ENCODE measurements around the gene NCAPD3. TPM values are rescaled to one million over a fixed set of nuclear protein-coding genes. Genes with fewer than 3 reads are reported as not detected.
A peak's percentile ranks its signal among the peaks of the same experiment; 100 is the strongest.
"Not testable (repeated sequence)": the region's sequence is repeated elsewhere in the genome, so short reads cannot be mapped to it uniquely, and the experiment has no call there.

NCAPD3 gene
- total RNA-seq, 1 donor: 17.0 TPM

GRCh38 chr11:134260983-134261382 lies 37.2 kb upstream of the NCAPD3 start:
- Histone ChIP-seq H3K27me3 (ENCODE audit: insufficient read depth, low read length) (no peaks in the 10 kb centered on the region), H3K4me3 (ENCODE audit: low read length) (no peak overlapping the region), H3K4me1 (ENCODE audit: insufficient read depth, low read length) (peaks cover 11% of the 10 kb centered on the region), H3K9me3 (ENCODE audit: low read depth, low read length) (no peaks in the 10 kb centered on the region)

- Histone ChIP-seq H3K4me3 (ENCODE audit: low read length) (no peak overlapping the region), H3K4me1 (ENCODE audit: insufficient read depth, low read length) (peaks cover 12% of the 10 kb centered on the region), H3K27me3 (ENCODE audit: insufficient read depth, low read length) (no peaks in the 10 kb centered on the region), H3K9me3 (ENCODE audit: low read depth, low read length) (no peaks in the 10 kb centered on the region)
Measured at GRCh38 chr11:134260503-134260902, 36.7 kb upstream of the NCAPD3 start.

GRCh38 chr11:134258577-134258976 lies 34.8 kb upstream of the NCAPD3 start:
- no peaks in the 10 kb centered on the region for H3K27me3 ChIP-seq (ENCODE audit: insufficient read depth, low read length)
- peaks cover 28% of the 10 kb centered on the region for H3K4me1 ChIP-seq (ENCODE audit: insufficient read depth, low read length)
- no peaks in the 10 kb centered on the region for H3K9me3 ChIP-seq (ENCODE audit: low read depth, low read length)
- no peak overlapping the region for H3K4me3 ChIP-seq (ENCODE audit: low read length)

- Histone ChIP-seq H3K27me3 (ENCODE audit: insufficient read depth, low read length) (no peaks in the 10 kb centered on the region), H3K9me3 (ENCODE audit: low read depth, low read length) (no peaks in the 10 kb centered on the region), H3K4me1 (ENCODE audit: insufficient read depth, low read length) (peaks cover 35% of the 10 kb centered on the region), H3K4me3 (ENCODE audit: low read length) (no peak overlapping the region)
Measured at GRCh38 chr11:134257101-134257500, 33.3 kb upstream of the NCAPD3 start.

GRCh38 chr11:134255184-134255561 lies 31.4 kb upstream of the NCAPD3 start:
- not testable (repeated sequence) for H3K27me3 ChIP-seq (ENCODE audit: insufficient read depth, low read length); H3K4me3 ChIP-seq (ENCODE audit: low read length)
- peaks cover 39% of the 10 kb centered on the region for H3K4me1 ChIP-seq (ENCODE audit: insufficient read depth, low read length)

GRCh38 chr11:134254433-134255183 lies 30.8 kb upstream of the NCAPD3 start:
- Histone ChIP-seq H3K4me3 (ENCODE audit: low read length) (peak overlapping the region; percentile 73), H3K4me1 (ENCODE audit: insufficient read depth, low read length) (peaks cover 40% of the 10 kb centered on the region), H3K9me3 (ENCODE audit: low read depth, low read length) (no peaks in the 10 kb centered on the region), H3K27me3 (ENCODE audit: insufficient read depth, low read length) (no peaks in the 10 kb centered on the region)

More at GRCh38 chr11:134255184-134255561, 31.4 kb upstream of the NCAPD3 start:
- H3K9me3 ChIP-seq (ENCODE audit: low read depth, low read length): not testable (repeated sequence)

GRCh38 chr11:134253188-134253993 lies 29.6 kb upstream of the NCAPD3 start, which contains the start of the genes ACAD8 and THYN1:
Gene ACAD8 (plus strand): TSS chr11:134253568. CDS start chr11:134253601, 33 bp downstream.
Gene THYN1 (minus strand): TSS chr11:134253352. CDS start chr11:134252882, 470 bp downstream.
- Histone ChIP-seq H3K4me3 (ENCODE audit: low read length) (peak within 1 kb of the TSS; percentile 73), H3K27me3 (ENCODE audit: insufficient read depth, low read length) (no peaks in the 10 kb centered on the region), H3K9me3 (ENCODE audit: low read depth, low read length) (no peaks in the 10 kb centered on the region), H3K4me1 (ENCODE audit: insufficient read depth, low read length) (peaks cover 40% of the 10 kb centered on the region)

GRCh38 chr11:134252346-134253187 lies 28.8 kb upstream of the NCAPD3 start:
- Histone ChIP-seq H3K4me1 (ENCODE audit: insufficient read depth, low read length) (peaks cover 40% of the 10 kb centered on the region), H3K4me3 (ENCODE audit: low read length) (peak overlapping the region; percentile 73), H3K27me3 (ENCODE audit: insufficient read depth, low read length) (no peaks in the 10 kb centered on the region), H3K9me3 (ENCODE audit: low read depth, low read length) (no peaks in the 10 kb centered on the region)

GRCh38 chr11:134250675-134251074 lies 26.9 kb upstream of the NCAPD3 start:
- H3K27me3 ChIP-seq (ENCODE audit: insufficient read depth, low read length): no peaks in the 10 kb centered on the region
- H3K4me1 ChIP-seq (ENCODE audit: insufficient read depth, low read length): peaks cover 40% of the 10 kb centered on the region
- no peaks in the 10 kb centered on the region for H3K9me3 ChIP-seq (ENCODE audit: low read depth, low read length)
- H3K4me3 ChIP-seq (ENCODE audit: low read length): no peak overlapping the region

GRCh38 chr11:134250246-134250645 lies 26.5 kb upstream of the NCAPD3 start:
- H3K4me3 ChIP-seq (ENCODE audit: low read length): no peak overlapping the region
- peaks cover 36% of the 10 kb centered on the region for H3K4me1 ChIP-seq (ENCODE audit: insufficient read depth, low read length)
- H3K9me3 ChIP-seq (ENCODE audit: low read depth, low read length): no peaks in the 10 kb centered on the region
- no peaks in the 10 kb centered on the region for H3K27me3 ChIP-seq (ENCODE audit: insufficient read depth, low read length)

- Histone ChIP-seq H3K4me1 (ENCODE audit: insufficient read depth, low read length) (peaks cover 26% of the 10 kb centered on the region), H3K9me3 (ENCODE audit: low read depth, low read length) (no peaks in the 10 kb centered on the region), H3K27me3 (ENCODE audit: insufficient read depth, low read length) (no peaks in the 10 kb centered on the region), H3K4me3 (ENCODE audit: low read length) (no peak overlapping the region)
Measured at GRCh38 chr11:134248910-134249480, 25.2 kb upstream of the NCAPD3 start.

GRCh38 chr11:134246678-134247077 lies 22.9 kb upstream of the NCAPD3 start:
- no peak overlapping the region for H3K4me3 ChIP-seq (ENCODE audit: low read length)
- no peaks in the 10 kb centered on the region for H3K27me3 ChIP-seq (ENCODE audit: insufficient read depth, low read length)
- peaks cover 11% of the 10 kb centered on the region for H3K4me1 ChIP-seq (ENCODE audit: insufficient read depth, low read length)
- H3K9me3 ChIP-seq (ENCODE audit: low read depth, low read length): no peaks in the 10 kb centered on the region

GRCh38 chr11:134246100-134246499 lies 22.3 kb upstream of the NCAPD3 start:
- Histone ChIP-seq H3K9me3 (ENCODE audit: low read depth, low read length) (no peaks in the 10 kb centered on the region), H3K4me3 (ENCODE audit: low read length) (no peak overlapping the region), H3K27me3 (ENCODE audit: insufficient read depth, low read length) (no peaks in the 10 kb centered on the region), H3K4me1 (ENCODE audit: insufficient read depth, low read length) (peaks cover 11% of the 10 kb centered on the region)

- H3K4me1 ChIP-seq (ENCODE audit: insufficient read depth, low read length): peaks cover 5% of the 10 kb centered on the region
- H3K9me3 ChIP-seq (ENCODE audit: low read depth, low read length): no peaks in the 10 kb centered on the region
- H3K27me3 ChIP-seq (ENCODE audit: insufficient read depth, low read length): no peaks in the 10 kb centered on the region
- H3K4me3 ChIP-seq (ENCODE audit: low read length): no peak overlapping the region
Measured at GRCh38 chr11:134245434-134245833, 21.7 kb upstream of the NCAPD3 start.

Measured in mononuclear cell (primary cell).